DND-41 (cell line): ENCODE data around the gene MAT2B.

ENCODE experiments used
- ATAC-seq: fragments of 200-7000 bp; cut with Tn5 transposase; 3 replicates; pipeline ENCODE4 v1.9.1; 2021; ENCODE audit warnings: low read depth; ENCODE audit not compliant: insufficient read depth
- DNase-seq: peaks from one replicate; pipeline ENCODE4 v3.0.0-alpha.2; 2020
- H2AFZ ChIP-seq: 2 replicates; pipeline ENCODE4 v1.6.0; 2012; ENCODE audit warnings: low read depth, low read length
- H3K27ac ChIP-seq: 2 replicates; pipeline ENCODE4 v1.5.1; 2012; ENCODE audit warnings: low read length, inconsistent platforms
- H3K27me3 ChIP-seq: fragments of 200-600 bp; sonication (generic); 2 replicates; pipeline ENCODE4 v1.6.0; 2012; ENCODE audit warnings: low read length, mild to moderate bottlenecking, inconsistent platforms; ENCODE audit not compliant: insufficient read depth, poor library complexity
- H3K36me3 ChIP-seq: 2 replicates; pipeline ENCODE4 v1.5.1; 2012; ENCODE audit warnings: low read length, inconsistent platforms; ENCODE audit not compliant: insufficient read depth
- H3K4me1 ChIP-seq: 2 replicates; pipeline ENCODE4 v1.5.1; 2012; ENCODE audit warnings: mild to moderate bottlenecking, low read length; ENCODE audit not compliant: insufficient read depth
- H3K4me2 ChIP-seq: 2 replicates; pipeline ENCODE4 v1.6.0; 2012; ENCODE audit warnings: mild to moderate bottlenecking, moderate library complexity, low read length, inconsistent platforms; ENCODE audit not compliant: insufficient read depth
- H3K4me3 ChIP-seq, 2 experiments: fragments of 200-600 bp in 1 of 2; shearing (Covaris generic) in 1 of 2; 2 replicates each; pipeline ENCODE4 v1.5.1; 2012 to 2016; ENCODE audit warnings: inconsistent platforms in 2 of 2, low read length in 2 of 2, mild to moderate bottlenecking in 2 of 2, low read depth in 1 of 2, moderate library complexity in 1 of 2
- H3K79me2 ChIP-seq: 2 replicates; pipeline ENCODE4 v1.6.0; 2012; ENCODE audit warnings: low read length, inconsistent platforms; ENCODE audit not compliant: insufficient read depth
- H3K9ac ChIP-seq: 2 replicates; pipeline ENCODE4 v1.6.0; 2012; ENCODE audit warnings: low read depth, mild to moderate bottlenecking, inconsistent platforms, low read length, moderate library complexity
- H3K9me3 ChIP-seq: 2 replicates; pipeline ENCODE4 v1.5.1; 2012; ENCODE audit warnings: low read length, moderate library complexity, mild to moderate bottlenecking, inconsistent platforms; ENCODE audit not compliant: insufficient read depth, severe bottlenecking
- H4K20me1 ChIP-seq: 2 replicates; pipeline ENCODE4 v1.6.0; 2012; ENCODE audit warnings: low read length; ENCODE audit not compliant: insufficient read depth
- EZH2 ChIP-seq: IDR thresholded peaks from 3 replicates; pipeline ENCODE4 v1.6.1; 2012; ENCODE audit warnings: borderline replicate concordance, low read depth, mild to moderate bottlenecking, moderate library complexity, low read length, inconsistent platforms; ENCODE audit not compliant: severe bottlenecking
- TF ChIP-seq, protein P1 (sequence below): IDR thresholded peaks from 2 replicates; pipeline ENCODE4 v1.5.1; 2012; ENCODE audit warnings: borderline replicate concordance, low read length, moderate library complexity, mild to moderate bottlenecking; ENCODE audit not compliant: poor library complexity, severe bottlenecking; ENCODE audit errors: extremely low read depth

The MAT2B gene

DNA sequence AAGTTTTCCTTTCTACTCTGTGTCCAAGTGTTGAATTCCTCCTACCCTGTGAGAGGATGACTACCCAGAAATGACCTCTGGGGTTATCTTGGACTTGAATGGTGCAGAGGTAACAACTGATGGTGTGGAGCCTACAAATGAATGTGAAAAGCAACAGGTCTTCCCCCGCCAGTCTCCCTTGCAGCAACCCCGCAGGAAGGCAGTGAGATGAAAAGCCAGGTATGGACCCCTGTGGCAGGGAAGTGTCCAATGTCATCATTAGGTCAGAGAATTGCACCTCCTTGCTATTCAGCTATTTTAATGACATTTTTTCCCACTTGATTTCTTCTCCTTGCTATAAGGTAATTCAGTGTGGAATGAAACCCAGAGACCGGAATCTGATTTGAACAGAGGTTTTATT is 58.5 kb downstream of the MAT2B start:
- Histone ChIP-seq H3K27ac (no peak overlapping the region), H3K4me3 (no peak overlapping the region), H2AFZ (no peak overlapping the region), H3K4me2 (no peak overlapping the region), H3K9ac (no peak overlapping the region), H3K9me3 (no peaks in the 10 kb centered on the region), H3K4me1 (no peaks in the 10 kb centered on the region), H3K36me3 (no peaks in the 10 kb centered on the region), H3K79me2 (no peaks in the 10 kb centered on the region), H4K20me1 (no peaks in the 10 kb centered on the region), H3K27me3 (no peaks in the 10 kb centered on the region)
- ATAC-seq (no peak), DNase-seq (no peak)
- TF ChIP-seq, protein P1, sequence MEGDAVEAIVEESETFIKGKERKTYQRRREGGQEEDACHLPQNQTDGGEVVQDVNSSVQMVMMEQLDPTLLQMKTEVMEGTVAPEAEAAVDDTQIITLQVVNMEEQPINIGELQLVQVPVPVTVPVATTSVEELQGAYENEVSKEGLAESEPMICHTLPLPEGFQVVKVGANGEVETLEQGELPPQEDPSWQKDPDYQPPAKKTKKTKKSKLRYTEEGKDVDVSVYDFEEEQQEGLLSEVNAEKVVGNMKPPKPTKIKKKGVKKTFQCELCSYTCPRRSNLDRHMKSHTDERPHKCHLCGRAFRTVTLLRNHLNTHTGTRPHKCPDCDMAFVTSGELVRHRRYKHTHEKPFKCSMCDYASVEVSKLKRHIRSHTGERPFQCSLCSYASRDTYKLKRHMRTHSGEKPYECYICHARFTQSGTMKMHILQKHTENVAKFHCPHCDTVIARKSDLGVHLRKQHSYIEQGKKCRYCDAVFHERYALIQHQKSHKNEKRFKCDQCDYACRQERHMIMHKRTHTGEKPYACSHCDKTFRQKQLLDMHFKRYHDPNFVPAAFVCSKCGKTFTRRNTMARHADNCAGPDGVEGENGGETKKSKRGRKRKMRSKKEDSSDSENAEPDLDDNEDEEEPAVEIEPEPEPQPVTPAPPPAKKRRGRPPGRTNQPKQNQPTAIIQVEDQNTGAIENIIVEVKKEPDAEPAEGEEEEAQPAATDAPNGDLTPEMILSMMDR = no peak
- TF ChIP-seq EZH2 = no peak

DNA sequence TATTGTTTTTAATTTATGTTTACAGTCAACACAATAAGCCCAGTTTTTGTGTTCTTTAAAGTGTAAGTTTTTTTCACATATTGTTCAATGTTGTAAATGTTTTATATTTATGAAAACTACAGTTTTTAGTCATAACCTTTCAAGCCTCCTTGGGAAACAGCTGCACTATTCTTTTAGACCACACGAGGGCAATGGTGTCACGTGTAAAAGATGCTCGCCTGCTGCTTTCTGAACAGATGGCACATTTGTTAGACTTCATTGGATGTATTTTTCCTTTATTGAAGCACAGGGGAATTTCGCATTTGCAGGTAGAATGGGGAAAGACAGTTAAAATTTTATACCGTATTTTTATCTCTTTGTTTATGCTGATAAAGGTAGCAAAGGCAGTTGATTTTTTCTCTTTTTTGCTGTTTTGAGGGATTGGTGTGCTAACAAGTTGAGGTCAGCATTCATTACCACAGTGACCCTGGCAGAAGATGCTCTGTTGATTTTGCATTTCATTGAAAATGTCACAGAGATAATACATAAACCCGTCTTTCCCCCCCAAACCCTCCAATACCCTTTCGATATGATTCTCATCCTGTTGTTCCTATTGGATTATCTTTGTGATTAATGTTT is 59.0 kb downstream of the MAT2B start:
- Histone ChIP-seq H3K27ac (no peak overlapping the region), H3K27me3 (no peaks in the 10 kb centered on the region), H3K4me1 (no peaks in the 10 kb centered on the region), H3K4me3 (no peak overlapping the region), H2AFZ (no peak overlapping the region), H3K36me3 (no peaks in the 10 kb centered on the region), H4K20me1 (no peaks in the 10 kb centered on the region), H3K79me2 (no peaks in the 10 kb centered on the region), H3K4me2 (no peak overlapping the region), H3K9ac (no peak overlapping the region), H3K9me3 (no peaks in the 10 kb centered on the region)
- DNase-seq (peak; percentile 39), ATAC-seq (no peak)
- no peak for TF ChIP-seq EZH2
- TF ChIP-seq, protein P1 = peak; percentile 75

DNA sequence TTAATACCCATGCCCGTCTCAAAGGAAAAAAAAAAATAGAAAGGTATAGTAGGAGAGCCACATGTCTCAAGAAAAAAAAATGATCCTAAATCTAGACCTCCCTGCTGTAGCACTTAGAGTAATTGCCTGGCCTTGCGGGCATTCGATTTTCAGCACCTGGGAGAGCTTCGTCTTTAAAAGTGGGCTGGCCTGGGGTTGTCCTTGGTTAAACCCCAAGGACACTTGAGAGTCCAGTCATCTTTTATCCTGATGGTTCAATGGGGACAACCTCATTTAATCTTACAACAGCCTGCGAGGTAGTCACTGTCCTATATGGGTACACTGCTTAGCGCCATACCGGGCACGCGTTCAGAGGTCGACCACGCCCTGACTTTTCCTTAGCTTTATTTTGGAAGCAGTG is 60.1 kb downstream of the MAT2B start:
- no peaks in the 10 kb centered on the region for H3K36me3 ChIP-seq
- TF ChIP-seq, protein P1 = no peak
- H3K27me3 ChIP-seq = no peaks in the 10 kb centered on the region
- H3K4me3 ChIP-seq = no peak overlapping the region
- DNase-seq = no peak
- no peaks in the 10 kb centered on the region for H4K20me1 ChIP-seq
- no peaks in the 10 kb centered on the region for H3K4me1 ChIP-seq
- H3K79me2 ChIP-seq = no peaks in the 10 kb centered on the region
- H2AFZ ChIP-seq = no peak overlapping the region
- H3K9me3 ChIP-seq = no peaks in the 10 kb centered on the region
- no peak overlapping the region for H3K4me2 ChIP-seq
- H3K27ac ChIP-seq = no peak overlapping the region
- ATAC-seq = no peak
- H3K9ac ChIP-seq = no peak overlapping the region
